Esophagus muscularis mucosa (tissue), 4 donors: ENCODE results near the gene NPAS3. TPM values are rescaled to one million over a fixed set of nuclear protein-coding genes. Genes with fewer than 3 reads are reported as not detected.

ENCODE experiments used
- DNase-seq: peaks from one replicate; pipeline ENCODE4 v3.0.0-alpha.2; 2017; ENCODE audit errors: extremely low spot score
- H3K27ac ChIP-seq, 4 donors: fragments of 200-600 bp; sonication (generic); replicated peaks in 1 of 4; 1 replicate in 3 of 4; 2 replicates in 1 of 4; pipeline ENCODE4 v1.5.1; 2016 to 2019; ENCODE audit warnings: mild to moderate bottlenecking in 1 of 4
- H3K27me3 ChIP-seq, 4 donors: fragments of 200-600 bp; sonication (generic); one replicate each; pipeline versions ENCODE4 v1.5.1 to v1.6.0; 2016 to 2019
- H3K36me3 ChIP-seq, 4 donors: fragments of 200-600 bp; sonication (generic); one replicate each; pipeline ENCODE4 v1.5.1; 2016 to 2019
- H3K4me1 ChIP-seq, 4 donors: fragments of 200-600 bp; sonication (generic); one replicate each; pipeline ENCODE4 v1.5.1; 2016 to 2019
- H3K4me3 ChIP-seq, 4 donors: fragments of 200-600 bp; sonication (generic); 1 replicate in 2 of 4; 2 replicates in 2 of 4; pipeline ENCODE4 v1.5.1; 2016 to 2019; ENCODE audit warnings: mild to moderate bottlenecking in 4 of 4, moderate library complexity in 1 of 4
- H3K9me3 ChIP-seq, 4 donors: fragments of 200-600 bp; sonication (generic); 1 replicate in 3 of 4; 2 replicates in 1 of 4; pipeline ENCODE4 v1.5.1; 2016 to 2019
- CTCF ChIP-seq, 3 experiments: fragments of 200-600 bp in 2 of 3; fragments of 450-650 bp in 1 of 3; sonication (generic) in 2 of 3; IDR thresholded peaks; one replicate each; pipeline ENCODE4 v1.5.1; 2017 to 2019; ENCODE audit warnings: antibody characterized with exemption in 3 of 3, mild to moderate bottlenecking in 2 of 3, moderate library complexity in 1 of 3
- EP300 ChIP-seq: sonication (generic); formaldehyde crosslinking; IDR thresholded peaks from one replicate; pipeline ENCODE4 v1.6.1; 2017; ENCODE audit warnings: antibody characterized with exemption
- POLR2A ChIP-seq: fragments of 450-650 bp; IDR thresholded peaks from one replicate; pipeline ENCODE4 v1.6.1; 2017; ENCODE audit warnings: antibody characterized with exemption, moderate library complexity, mild to moderate bottlenecking, low read depth
- POLR2AphosphoS5 ChIP-seq, 2 donors: sonication (generic); formaldehyde crosslinking; IDR thresholded peaks; one replicate each; pipeline ENCODE4 v1.6.1; 2017; ENCODE audit warnings: antibody characterized with exemption in 2 of 2
- WGBS: methylation state at CpG from one replicate; pipeline ENCODE4 v1.1.5; 2018; 5-methylcytosine and 5-hydroxymethylcytosine counted together
- intact Hi-C: fragments of 100-400 bp; cut with DNase I; formaldehyde crosslinking; loops from one replicate; pipeline ENCODE4 v1.15.1; 2023
- total RNA-seq, 4 donors: library from RNA; depleted of rRNA; stranded (reverse); fragments of >200 nt; gene quantifications; one replicate each; pipeline versions ENCODE4 v1.1.0 to v1.2.1, GENCODE V29; 2016

The NPAS3 gene
- total RNA-seq, 4 donors from 2014 or later, result 3.3 to 7.3 (median 5.8) TPM

DNA sequence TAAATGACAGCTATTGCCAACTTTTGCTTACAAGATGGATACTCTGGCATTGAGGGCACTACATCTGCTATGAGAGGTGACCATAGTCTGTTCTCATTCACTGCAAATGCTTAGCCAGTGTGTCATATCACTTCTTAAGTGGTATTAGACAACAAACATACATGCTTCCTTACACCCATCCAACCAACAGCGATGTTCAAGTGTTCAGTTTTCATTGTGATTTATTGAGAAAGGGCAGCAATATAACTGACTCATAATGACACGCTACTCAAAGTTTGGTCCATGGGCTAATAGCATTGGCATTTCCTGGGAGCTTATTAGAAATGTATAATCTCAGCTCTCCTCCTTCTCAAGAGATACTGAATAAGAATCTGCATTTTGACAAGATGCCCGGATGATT lies 181.7 kb downstream of the NPAS3 start:
- no peak for TF ChIP-seq POLR2A
- TF ChIP-seq EP300, result no peak
- no peak for TF ChIP-seq CTCF (IDR thresholded peaks at IDR 0.05)
- no peak for TF ChIP-seq POLR2AphosphoS5 (IDR thresholded peaks at IDR 0.05)
- Histone ChIP-seq H3K36me3 (no peaks in the 10 kb centered on the region), H3K9me3 (no peaks in the 10 kb centered on the region), H3K4me3 (no peak overlapping the region), H3K27ac (no peak overlapping the region), H3K4me1 (peaks cover 0 to 6% (median 0%) of the 10 kb centered on the region in 4 donors), H3K27me3 (no peaks in the 10 kb centered on the region)
- 87% methylated on average over 3 of the region's 3 CpGs for WGBS
- no peak for DNase-seq
- intact Hi-C loops, result no loop called here

- intact Hi-C loops, result no loop called here
- WGBS, result 95% methylated on average over 4 of the region's 4 CpGs
- TF ChIP-seq CTCF (IDR thresholded peaks at IDR 0.05), result no peak
- no peak for TF ChIP-seq POLR2A
- no peak for TF ChIP-seq EP300
- no peak for TF ChIP-seq POLR2AphosphoS5 (IDR thresholded peaks at IDR 0.05)
- Histone ChIP-seq H3K27ac (no peak overlapping the region), H3K36me3 (no peaks in the 10 kb centered on the region), H3K4me1 (peaks cover 0 to 6% (median 0%) of the 10 kb centered on the region in 4 donors), H3K4me3 (no peak overlapping the region), H3K27me3 (no peaks in the 10 kb centered on the region), H3K9me3 (no peaks in the 10 kb centered on the region)
- DNase-seq, result no peak
Measured at GRCh38 chr14:33120966-33121365, 182.3 kb downstream of the NPAS3 start.

DNA sequence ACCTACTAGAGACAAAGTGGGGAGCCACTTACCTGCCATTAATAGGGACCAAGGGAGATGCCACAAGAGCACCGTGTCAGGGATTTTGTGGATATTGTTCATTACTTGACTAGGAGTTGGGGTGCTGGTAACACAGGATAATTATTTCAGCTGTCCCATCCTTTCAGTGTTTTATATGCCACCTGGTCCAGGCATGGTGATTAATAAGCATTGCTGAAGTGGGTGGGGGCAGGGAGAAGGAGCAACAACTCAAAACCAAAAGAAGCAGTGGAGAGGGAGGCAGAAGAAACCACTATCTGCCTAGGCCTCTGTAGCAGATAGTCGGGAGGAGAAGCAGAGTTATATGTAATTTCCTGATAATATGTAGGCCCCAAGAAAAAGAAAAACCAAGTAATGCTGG lies 184.6 kb downstream of the NPAS3 start:
- H3K27me3 ChIP-seq, result no peaks in the 10 kb centered on the region
- no peak overlapping the region for H3K27ac ChIP-seq
- 100% methylated on average over 2 of the region's 2 CpGs for WGBS
- H3K9me3 ChIP-seq, result no peaks in the 10 kb centered on the region
- H3K4me1 ChIP-seq, result peaks cover 0 to 6% (median 0%) of the 10 kb centered on the region in 4 donors
- no peak for TF ChIP-seq POLR2AphosphoS5 (IDR thresholded peaks at IDR 0.05)
- no peak for TF ChIP-seq POLR2A
- no peak for TF ChIP-seq EP300
- no peak for TF ChIP-seq CTCF (IDR thresholded peaks at IDR 0.05)
- intact Hi-C loops, result no loop called here
- H3K36me3 ChIP-seq, result no peaks in the 10 kb centered on the region
- DNase-seq, result no peak
- H3K4me3 ChIP-seq, result no peak overlapping the region

GRCh38 chr14:33126433-33126832 lies 187.8 kb downstream of the NPAS3 start:
- Histone ChIP-seq H3K27ac (no peak overlapping the region), H3K36me3 (no peaks in the 10 kb centered on the region), H3K9me3 (no peaks in the 10 kb centered on the region), H3K4me3 (no peak overlapping the region), H3K27me3 (no peaks in the 10 kb centered on the region), H3K4me1 (no peaks in the 10 kb centered on the region)
- TF ChIP-seq CTCF (IDR thresholded peaks at IDR 0.05), result no peak
- TF ChIP-seq POLR2AphosphoS5 (IDR thresholded peaks at IDR 0.05), result no peak
- no peak for TF ChIP-seq POLR2A
- TF ChIP-seq EP300, result no peak
- 100% methylated on average over 1 of the region's 1 CpG for WGBS
- intact Hi-C loops, result no loop called here
- no peak for DNase-seq

- WGBS, result 69% methylated on average over 1 of the region's 1 CpG
- Histone ChIP-seq H3K9me3 (no peaks in the 10 kb centered on the region), H3K36me3 (no peaks in the 10 kb centered on the region), H3K4me3 (no peak overlapping the region), H3K27ac (no peak overlapping the region), H3K27me3 (no peaks in the 10 kb centered on the region), H3K4me1 (no peaks in the 10 kb centered on the region)
- intact Hi-C loops, result no loop called here
- no peak for TF ChIP-seq POLR2A
- TF ChIP-seq POLR2AphosphoS5 (IDR thresholded peaks at IDR 0.05), result no peak
- TF ChIP-seq CTCF (IDR thresholded peaks at IDR 0.05), result no peak
- TF ChIP-seq EP300, result no peak
- no peak for DNase-seq
Measured at GRCh38 chr14:33127531-33127930, 188.9 kb downstream of the NPAS3 start.
